Activated CD4-positive, alpha-beta T cell treated with anti-CD3 and anti-CD28 coated beads, Interleukin-2, amount 50 U/mL, for 48 hours (primary cell): ENCODE results near the gene ST6GALNAC3.
A peak's percentile ranks its signal among the peaks of the same experiment; 100 is the strongest.

Experiments used
- DNase-seq, 2 experiments: peaks; one replicate each; pipeline ENCODE4 v3.0.0-alpha.2; 2020

Gene ST6GALNAC3

GRCh38 chr1:76470166-76470565 lies 395.6 kb downstream of the ST6GALNAC3 start:
- no peak for DNase-seq

DNA sequence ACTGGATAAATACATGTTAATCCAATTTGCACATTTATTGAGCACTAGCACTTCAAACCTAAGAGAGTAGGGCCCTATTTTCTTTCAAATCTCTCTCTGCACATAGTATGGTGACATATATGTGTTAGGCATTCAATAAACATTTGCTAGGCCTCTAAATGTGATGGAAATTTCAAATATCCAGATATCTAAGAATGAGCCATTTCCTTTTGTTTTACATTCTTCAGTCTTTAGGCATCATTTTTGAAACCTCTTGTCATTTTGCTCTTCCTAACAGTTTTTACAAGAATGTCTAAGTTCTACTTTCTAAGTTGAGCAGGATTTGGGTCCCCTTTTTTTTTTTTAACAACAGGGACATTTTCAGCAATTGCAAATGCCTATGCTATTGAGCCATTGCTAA lies 397.0 kb downstream of the ST6GALNAC3 start:
- DNase-seq: no peak

DNA sequence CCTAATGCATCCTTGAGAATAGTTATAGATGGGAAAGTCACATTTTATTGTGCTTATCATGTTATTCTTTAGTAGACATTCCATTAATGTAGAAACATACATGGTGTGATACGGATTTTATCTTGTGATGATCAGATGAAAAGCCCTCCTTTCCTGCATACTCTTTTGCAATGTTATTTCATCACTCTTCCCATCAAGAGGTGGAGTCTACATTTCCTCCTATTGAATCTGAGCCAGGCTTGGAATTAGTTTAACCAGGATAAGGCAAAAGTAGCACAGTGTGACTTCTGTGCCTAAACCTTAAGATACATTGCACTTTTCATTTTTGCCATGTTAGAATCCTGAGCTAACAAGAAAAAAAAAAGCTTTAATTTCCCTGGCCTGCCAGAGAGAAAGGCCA lies 399.0 kb downstream of the ST6GALNAC3 start:
- no peak for DNase-seq

DNA sequence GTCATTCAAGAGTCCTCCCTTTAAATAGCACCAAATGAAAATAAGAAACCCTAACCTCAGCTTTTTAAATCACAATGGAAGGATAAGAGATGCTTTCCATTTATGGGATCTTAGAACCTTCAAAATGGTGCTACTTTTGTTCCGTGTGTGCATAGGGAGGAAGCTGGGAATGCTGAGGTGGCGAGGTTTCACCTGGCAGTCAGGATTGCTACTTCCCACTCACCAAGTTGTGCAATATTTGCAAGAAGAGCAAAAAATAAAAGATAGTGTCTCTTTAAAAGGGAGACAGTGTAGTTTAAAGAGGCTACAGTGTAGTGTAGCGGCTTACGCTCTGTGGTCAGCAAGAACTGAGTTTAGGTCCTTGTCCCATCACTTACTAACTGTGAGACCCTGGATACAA lies 400.4 kb downstream of the ST6GALNAC3 start:
- no peak for DNase-seq

- no peak for DNase-seq
These were observed 402.6 kb downstream of the ST6GALNAC3 start for GRCh38 chr1:76477156-76477555.

GRCh38 chr1:76480827-76481226 lies 406.3 kb downstream of the ST6GALNAC3 start:
- no peak for DNase-seq

DNA sequence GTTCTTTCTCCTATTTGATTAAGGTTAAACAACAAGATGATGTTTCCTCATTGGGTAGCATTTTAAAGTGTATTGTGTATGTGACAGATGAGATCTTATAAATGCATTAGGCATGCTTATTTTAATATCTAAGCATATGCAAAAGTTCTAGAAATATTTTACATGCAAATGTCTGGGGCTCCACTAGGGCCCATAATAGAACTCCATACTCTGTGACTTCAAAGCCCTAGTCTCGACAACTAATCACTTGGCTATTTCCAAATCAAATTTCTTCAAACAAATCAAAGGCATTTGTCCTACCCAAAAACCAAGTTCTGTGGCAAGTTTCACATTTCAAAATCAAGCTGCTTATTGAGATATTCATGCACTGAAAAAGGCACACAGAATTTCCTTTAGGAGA lies 407.1 kb downstream of the ST6GALNAC3 start:
- no peak for DNase-seq

DNA sequence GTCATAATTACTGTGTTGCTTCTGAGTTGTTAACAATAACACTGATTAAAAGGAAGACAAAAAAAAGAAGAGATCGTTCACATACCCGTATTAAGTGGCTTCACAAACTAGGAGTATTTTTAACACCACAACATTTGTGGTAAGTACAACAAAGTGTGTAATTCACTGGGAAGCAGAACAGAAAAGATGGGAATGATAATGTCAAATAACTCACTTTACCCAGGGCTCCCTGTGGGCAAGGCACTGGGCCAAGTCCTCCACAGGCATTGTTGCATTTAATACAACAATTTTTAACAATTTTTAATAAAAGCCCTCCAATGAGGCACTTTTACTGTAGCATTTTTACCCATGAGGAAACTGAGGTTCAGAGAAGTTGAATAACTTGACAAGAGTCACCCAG lies 407.7 kb downstream of the ST6GALNAC3 start:
- DNase-seq: no peak

DNA sequence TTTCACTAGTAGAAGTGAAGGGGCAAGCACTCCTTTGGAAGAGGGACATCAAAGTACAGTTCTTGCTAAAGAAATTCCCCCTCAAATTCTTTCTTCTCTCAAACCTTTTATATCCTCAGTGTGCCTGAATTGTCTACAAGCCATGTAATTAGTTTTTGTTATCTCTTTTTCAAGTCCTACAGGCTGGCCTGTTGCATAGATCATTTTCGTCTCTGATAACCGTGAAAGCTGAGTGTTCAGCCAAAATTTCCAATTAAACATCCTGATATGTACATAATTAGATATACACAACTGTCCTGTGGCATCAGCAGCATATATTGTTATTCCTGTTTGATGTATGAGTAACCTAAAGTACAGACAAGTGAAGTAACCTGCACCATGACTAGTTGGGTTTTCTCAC lies 417.2 kb downstream of the ST6GALNAC3 start:
- no peak for DNase-seq

GRCh38 chr1:76492752-76493430 lies 418.3 kb downstream of the ST6GALNAC3 start:
- no peak for DNase-seq

DNA sequence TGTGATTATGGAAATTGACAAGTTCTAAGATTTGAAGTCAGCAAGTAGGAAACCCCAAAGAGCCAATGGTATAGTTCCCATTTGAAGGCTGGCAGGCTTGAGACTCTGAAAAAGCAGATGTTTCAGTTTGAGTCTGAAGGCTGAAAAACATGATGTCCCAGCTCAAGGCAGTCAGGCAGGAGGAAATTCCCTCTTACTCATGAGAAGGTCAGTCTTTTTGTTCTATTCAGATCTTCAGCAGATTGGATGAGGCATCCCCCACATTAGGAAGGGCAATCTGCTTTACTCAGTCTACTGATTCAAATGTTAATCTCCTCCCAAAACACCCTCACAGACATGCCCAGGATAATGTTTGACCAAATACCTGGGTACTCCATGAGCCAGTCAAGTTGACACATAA lies 420.3 kb downstream of the ST6GALNAC3 start:
- DNase-seq: peak; percentile 1 to 12

DNA sequence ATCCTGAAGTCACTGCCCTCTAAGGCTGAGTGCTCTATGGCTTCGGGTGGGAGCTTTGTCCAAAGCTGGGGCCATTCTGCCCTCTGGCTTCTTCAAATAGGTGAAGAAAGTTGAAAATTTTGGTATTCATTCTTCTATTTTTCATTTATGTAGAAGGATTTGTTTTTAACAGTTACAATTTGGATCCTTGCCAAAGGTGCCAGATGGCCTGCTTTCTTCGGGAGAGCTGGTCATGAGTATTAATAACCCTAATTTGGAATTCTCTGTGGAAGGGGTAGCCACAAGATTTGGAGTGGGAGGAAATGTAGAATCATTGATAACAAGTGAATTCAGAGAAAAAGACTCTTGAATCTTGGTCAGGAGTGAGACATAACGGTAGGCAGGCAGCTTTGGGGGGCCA lies 422.3 kb downstream of the ST6GALNAC3 start:
- no peak for DNase-seq

DNA sequence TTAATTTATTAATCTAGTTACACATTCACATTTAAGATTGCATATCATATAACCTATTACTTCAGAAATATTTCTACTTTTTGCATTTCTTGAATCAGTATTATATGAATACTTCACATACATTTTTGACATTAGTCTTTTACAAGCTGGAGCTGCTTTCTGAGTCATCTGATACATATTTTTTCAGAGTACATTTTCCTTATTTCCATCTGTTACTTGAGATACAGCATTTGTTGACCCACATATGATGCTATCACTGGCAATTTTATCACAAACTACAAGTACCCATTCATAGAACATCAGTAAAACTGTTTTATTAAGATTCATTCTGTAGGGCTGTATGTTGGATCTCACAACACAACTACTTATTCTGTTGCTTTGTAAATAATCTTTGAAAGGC lies 425.6 kb downstream of the ST6GALNAC3 start:
- DNase-seq: no peak

GRCh38 chr1:76501136-76501535 lies 426.6 kb downstream of the ST6GALNAC3 start:
- DNase-seq: no peak

DNA sequence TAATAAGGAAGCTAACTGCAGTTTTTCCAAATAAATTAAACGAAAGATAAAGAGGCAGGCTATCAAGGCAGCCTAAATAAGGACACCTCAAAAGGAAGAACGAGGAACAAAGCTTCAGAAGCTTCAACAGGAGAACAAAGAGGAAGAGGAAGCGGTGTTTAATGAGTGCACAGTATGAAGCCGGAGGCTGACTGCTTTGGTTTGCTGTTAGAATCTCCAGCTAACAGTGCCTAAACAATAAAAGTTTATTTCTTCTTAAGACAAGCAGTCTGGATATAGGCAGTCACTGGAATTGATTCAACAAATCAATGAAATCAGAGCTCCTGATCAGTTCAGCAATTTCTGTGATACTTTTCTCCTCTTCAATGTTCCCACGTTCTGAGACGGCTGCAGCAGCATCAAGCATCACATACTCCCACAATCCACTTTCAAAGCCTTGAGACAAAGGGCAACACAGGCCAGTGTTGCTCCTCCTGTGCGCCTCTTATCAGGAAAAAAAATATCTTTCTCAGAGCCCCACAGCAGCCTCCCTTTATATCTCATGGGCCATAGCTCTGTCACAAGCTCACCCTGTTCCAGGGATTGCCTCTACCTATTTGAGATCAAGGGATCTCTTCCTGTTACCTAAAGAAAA lies 427.2 kb downstream of the ST6GALNAC3 start:
- DNase-seq: no peak

DNA sequence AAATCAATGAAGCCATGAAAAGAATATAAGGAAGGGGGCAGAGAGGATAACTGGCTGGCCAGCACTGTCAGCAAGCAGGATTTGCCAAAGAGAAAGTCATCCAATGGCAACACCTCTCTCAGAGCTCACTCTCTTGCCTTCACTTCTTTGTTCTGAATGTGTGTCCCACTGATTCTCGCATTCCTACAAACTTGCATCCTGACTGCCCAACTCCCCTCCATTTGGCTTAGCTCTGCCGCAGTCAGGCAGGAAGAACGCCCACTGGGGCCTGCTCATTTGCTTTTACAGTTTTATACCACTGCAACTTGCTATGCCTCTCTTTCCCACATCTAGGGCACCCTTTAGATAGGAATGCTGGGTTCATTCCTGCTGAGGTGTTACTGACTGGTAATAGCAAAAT lies 428.6 kb downstream of the ST6GALNAC3 start:
- no peak for DNase-seq

GRCh38 chr1:76503736-76504135 lies 429.2 kb downstream of the ST6GALNAC3 start:
- no peak for DNase-seq

DNA sequence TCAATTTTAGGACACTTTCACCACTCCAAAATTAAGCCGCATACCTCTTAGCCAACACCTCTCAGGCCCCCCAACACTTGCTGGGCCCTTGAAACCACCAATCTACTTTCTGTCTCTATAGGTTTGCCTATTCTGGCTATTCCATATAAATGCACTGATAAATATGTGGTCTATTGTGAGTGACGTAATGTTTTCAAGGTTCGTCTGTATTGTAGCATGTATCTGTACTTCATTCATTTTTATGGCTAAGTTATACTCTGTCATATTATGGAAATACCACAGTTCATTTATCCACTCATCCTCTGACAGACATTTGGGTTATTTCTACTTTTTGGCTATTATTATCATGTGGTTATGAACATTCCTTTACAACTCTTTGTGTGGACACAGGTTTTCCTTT lies 432.8 kb downstream of the ST6GALNAC3 start:
- DNase-seq: no peak

GRCh38 chr1:76508871-76509270 lies 434.3 kb downstream of the ST6GALNAC3 start:
- DNase-seq: no peak

GRCh38 chr1:76510672-76511557 lies 436.4 kb downstream of the ST6GALNAC3 start:
- no peak for DNase-seq

DNA sequence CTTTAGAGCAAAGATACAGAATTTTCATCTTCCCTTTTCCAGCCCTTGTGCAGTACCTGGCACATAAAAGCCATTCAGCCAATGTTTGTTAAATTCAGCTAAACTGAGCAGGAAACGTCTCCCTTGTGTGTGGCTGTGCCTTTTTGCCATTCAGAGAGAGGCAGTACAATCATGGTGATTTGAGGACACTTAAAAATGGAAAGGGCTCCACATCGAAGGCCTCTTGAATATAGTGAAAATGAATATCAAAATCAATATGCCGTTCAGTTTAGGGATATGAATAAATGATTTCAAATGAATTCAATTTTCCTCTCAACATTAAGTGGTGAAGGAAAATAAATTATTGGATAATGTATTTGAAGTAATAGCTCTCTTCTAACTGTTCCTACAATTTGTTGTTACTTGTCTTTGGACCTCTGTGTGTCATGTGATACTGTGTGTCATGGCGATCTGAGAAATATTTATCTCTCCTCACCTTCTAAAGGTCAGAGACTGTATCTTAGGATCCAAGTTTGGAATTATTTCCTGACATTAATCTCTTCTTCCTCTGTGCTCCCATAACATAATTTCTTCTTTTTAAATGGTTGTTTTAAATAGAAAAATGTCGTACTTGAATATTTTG lies 437.1 kb downstream of the ST6GALNAC3 start:
- DNase-seq: no peak

DNA sequence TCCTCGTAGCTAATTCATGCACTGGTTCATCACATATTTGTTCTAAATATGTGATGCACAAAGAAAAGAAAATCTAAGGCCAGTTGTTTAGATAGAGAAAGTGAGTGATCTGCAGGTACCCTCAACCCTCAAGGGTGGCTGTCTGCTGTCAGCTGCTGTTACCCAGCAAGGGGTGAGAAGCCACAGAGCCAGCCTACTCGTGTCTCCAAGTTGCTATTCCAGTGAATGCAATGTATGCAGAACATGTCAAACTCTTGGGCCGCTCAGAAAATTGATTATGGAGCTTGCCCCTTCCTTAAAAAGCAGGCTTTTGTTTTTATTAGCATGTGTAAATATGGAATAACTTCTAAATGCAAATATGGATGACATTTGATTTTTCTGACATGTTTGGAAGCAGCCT lies 456.4 kb downstream of the ST6GALNAC3 start:
- no peak for DNase-seq

GRCh38 chr1:76541618-76542017 lies 467.1 kb downstream of the ST6GALNAC3 start:
- DNase-seq: no peak
